Measurements from ENCODE around the gene FAM234B.
A peak's percentile ranks its signal among the peaks of the same experiment; 100 is the strongest.

The FAM234B gene

GRCh38 chr12:13044002-13044905, at the start of gene FAM234B:
Gene FAM234B (plus strand): TSS chr12:13044381. CDS start chr12:13044404, 23 bp downstream.
- DNase-seq, result peak; percentile 78

- DNase-seq, result no peak
Observed at GRCh38 chr12:12995088-12995487, 49.1 kb upstream of the FAM234B start.

DNA sequence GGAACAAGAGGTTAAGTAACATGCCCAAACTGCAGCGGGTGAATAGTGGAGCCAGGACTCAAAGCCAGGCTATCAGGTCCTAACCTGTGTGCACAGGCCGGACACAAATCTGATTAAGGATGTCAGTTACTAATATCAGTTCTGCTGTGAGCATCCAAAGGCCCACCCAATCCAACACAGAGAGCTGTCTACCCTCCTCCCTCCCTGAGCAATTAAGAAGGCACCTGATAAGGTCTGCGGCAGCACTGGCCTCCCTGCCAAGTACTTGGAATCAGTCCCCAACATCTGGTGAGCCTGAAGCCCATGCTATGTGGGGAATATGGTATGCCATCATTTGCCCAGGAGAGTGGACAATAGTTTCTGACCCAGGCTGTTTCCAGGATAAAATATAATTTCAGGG, 48.0 kb upstream of the FAM234B start:
- DNase-seq, result no peak

GRCh38 chr12:12997156-12997555, 47.0 kb upstream of the FAM234B start:
- DNase-seq, result no peak

DNA sequence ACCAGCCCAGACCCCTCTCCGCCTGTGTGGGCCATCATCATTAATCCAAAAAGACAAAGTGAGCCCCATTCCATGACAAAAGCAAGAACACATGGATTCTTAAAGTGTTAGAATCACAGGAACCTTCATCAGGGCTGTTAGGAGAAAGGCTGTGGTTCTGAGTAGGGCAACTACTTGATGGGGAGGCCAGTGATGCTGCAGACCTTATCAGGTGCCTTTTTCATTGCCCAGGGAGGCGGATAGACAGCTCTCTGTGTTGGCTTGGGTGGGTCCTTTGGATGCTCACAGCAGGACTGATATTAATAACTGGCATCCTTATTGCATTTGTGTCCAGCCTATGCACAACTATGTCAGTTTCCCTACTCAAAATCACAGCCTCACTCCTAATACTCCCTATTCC, 46.4 kb upstream of the FAM234B start:
- no peak for DNase-seq

- DNase-seq, result no peak
Observed at GRCh38 chr12:12998248-12998647, 45.9 kb upstream of the FAM234B start.

GRCh38 chr12:12999271-12999958, 44.8 kb upstream of the FAM234B start:
- no peak for DNase-seq

- DNase-seq, result peak; percentile 97
Observed at GRCh38 chr12:12999959-13000615, 44.1 kb upstream of the FAM234B start, which contains the start of gene HEBP1. Gene HEBP1 (minus strand): TSS chr12:13000265. CDS start chr12:13000114, 151 bp downstream.

DNA sequence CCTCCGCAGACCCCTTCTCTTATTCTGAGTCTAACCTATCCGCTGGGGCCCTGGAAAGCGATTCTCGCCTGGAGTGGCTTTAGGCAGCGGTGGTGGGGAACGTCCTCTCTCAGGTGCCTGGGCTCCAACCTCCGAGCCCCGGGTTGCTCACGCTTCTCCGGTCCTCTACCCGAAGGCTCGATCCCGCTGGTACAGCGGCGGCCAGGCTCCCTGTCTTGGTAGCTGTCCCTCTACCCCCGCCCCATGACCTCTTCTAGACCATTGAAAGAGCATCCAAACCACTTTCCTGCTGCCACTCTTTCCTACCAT, 43.6 kb upstream of the FAM234B start:
- no peak for DNase-seq

- peak; percentile 35 for DNase-seq
Observed at GRCh38 chr12:13000925-13001774, 43.0 kb upstream of the FAM234B start.

- DNase-seq, result no peak
Observed at GRCh38 chr12:13001775-13002040, 42.5 kb upstream of the FAM234B start.

DNA sequence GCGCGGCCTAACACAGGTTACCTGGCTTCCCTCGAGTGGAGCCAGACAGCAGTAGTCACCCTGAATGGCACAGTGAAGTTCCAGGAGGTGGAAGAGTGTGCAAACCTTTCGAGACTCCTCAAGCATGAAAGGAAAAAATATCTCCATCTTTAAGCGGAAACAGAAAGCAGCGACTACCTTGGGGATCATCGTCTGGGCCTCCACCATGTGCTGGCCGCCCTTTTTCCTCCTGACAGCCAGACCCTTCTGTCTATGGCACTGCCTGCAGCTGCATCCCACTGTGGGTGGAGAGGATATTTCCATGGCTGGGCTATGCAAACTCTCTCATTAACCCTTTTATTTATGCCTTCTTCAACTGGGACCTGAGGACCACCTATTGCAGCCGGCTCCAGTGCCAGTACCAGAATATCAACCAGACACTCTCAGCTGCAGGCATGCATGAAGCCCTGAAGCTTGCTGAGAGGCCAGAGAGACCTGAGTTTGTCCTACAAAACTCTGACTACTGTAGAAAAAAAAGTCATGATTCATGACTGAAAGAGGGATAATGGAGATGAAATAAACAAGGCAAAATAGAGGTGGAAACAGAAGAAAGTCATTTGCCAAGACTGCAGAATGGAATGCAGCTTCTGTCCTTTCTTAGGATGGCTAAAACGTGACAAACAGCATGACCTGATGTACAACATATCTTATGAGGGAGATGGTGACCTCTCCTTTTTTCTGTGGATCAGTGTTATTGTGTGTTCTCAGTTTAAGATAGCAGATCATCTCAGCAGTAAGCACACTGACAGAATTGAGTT, 41.7 kb upstream of the FAM234B start:
- no peak for DNase-seq

- no peak for DNase-seq
Observed at GRCh38 chr12:13004361-13004760, 39.8 kb upstream of the FAM234B start.

GRCh38 chr12:13004986-13005385, 39.2 kb upstream of the FAM234B start:
- no peak for DNase-seq

DNA sequence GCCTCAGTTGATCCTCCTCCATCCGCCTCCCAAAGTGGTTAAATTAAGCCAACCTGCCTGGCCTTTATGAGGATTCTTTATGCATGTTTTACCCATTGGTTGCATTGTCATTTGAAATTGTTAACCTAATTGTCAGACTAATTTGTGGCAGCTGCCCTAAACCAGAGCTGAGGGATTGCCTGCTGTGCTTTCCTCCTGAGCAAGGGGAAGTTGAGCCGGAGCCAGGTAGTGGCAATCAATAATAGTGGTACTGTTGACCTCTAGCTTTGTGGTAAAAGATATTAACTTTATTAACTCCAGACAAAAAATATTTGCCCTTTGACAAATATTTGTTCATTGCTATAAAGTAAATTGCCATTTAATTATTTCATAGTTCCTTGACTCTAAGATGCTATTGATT, 38.5 kb upstream of the FAM234B start:
- DNase-seq, result no peak

GRCh38 chr12:13007496-13008233, 36.5 kb upstream of the FAM234B start:
- DNase-seq, result no peak

DNA sequence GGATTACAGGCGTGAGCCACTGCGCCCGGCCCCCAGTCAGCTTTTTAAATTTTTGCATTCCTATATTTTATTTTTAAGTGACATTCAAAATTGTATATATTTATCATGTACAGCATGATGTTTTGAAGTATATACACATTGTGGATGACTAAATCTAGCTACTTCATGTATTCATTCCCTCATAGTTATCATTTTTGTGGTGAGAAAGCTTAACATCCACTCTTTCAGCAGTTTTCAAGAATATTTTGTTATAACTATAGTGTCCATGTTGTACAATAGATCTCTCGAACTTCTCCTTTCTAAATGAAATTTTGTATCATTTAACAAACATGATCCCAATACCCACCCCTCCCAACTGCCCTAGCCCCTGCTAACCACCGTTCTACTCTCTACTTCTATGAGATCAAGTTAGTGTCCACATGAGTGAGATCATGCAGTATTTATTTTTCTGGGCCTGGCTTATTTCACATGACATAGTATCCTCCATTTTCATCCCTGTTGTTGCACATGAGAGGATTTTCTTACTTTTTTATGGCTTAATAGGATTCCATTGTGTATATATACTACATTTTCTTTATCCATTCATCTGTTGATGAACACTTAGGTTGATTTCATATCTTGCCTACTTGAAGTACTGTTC, 35.3 kb upstream of the FAM234B start:
- no peak for DNase-seq

GRCh38 chr12:13011098-13011497, 33.1 kb upstream of the FAM234B start:
- no peak for DNase-seq

DNA sequence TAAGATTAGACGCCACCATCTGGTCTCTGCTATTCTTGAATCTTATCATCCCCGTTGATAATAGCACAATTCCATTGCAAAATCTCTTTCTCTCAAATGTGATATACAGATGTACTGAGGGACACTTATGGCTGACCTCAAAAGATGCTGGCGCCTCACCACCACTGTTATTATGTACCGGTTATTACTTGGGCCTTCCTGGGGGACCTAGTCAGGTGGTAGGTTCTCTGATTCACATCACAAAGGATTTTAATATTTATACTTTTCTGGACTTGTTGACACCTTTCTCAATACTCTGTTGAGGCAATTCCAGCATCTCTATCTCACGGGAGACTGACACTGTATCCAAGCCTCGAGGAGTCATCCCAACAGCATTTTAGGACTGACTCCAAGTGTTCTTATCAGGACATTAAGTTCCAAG, 21.3 kb upstream of the FAM234B start:
- no peak for DNase-seq

DNA sequence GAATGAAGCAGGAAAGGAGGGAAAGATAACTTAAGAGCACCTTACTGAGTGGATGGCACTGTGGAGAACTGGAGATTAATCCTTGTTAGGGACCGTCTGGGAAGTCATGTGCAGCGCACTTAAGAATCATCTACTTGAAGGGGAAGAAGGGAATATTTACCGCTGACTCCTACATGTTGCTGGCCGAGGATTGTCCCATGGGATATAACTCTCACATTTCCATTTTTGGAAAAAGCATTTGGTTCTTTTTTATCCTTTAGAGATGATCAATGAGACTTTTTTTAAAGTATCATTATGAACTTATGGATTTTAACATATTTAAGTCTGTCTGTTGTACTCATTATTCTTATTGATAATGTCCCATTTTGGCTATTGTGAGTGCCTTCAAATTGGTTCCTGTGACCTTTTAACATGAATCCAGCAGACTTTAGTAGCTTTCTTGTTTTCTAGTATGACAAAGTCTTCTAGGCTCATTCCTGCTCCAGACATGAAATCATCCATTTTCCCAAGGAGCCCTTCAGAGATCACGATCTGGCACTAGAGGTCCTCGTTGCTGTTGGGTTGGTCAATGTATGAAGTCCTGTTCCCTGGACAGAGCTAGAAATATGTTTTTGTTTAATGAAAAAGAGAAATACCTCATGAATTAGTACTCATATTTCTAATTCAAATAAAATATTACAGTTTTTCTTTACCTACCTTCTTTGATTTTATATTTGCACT, 20.2 kb upstream of the FAM234B start:
- no peak for DNase-seq

Measured in activated CD8-positive, alpha-beta memory T cell treated with anti-CD3 and anti-CD28 coated beads, Interleukin-2, amount 50 U/mL, for 4 hours (primary cell).